Endothelial cell (in vitro differentiated cells): ENCODE measurements around the gene JAZF1. TPM values are rescaled to one million over a fixed set of nuclear protein-coding genes. Genes with fewer than 3 reads are reported as not detected.

Source experiments
- DNase-seq: peaks from one replicate; pipeline ENCODE4 v3.0.0; 2021; ENCODE audit warnings: low spot score
- H3K27ac Mint-ChIP-seq: one replicate; pipeline ENCODE4 v1.8.0; 2021; ENCODE audit warnings: mixed read lengths, inconsistent platforms; ENCODE audit not compliant: unreplicated experiment
- H3K27me3 Mint-ChIP-seq: one replicate; pipeline ENCODE4 v1.8.0; 2021; ENCODE audit warnings: mild to moderate bottlenecking, moderate library complexity, mixed read lengths, inconsistent platforms; ENCODE audit not compliant: unreplicated experiment
- H3K36me3 Mint-ChIP-seq: one replicate; pipeline ENCODE4 v1.8.0; 2021; ENCODE audit warnings: mild to moderate bottlenecking, low read depth, mixed read lengths, inconsistent platforms; ENCODE audit not compliant: unreplicated experiment
- H3K4me1 Mint-ChIP-seq: one replicate; pipeline ENCODE4 v1.8.0; 2021; ENCODE audit warnings: mild to moderate bottlenecking, mixed read lengths, inconsistent platforms; ENCODE audit not compliant: unreplicated experiment
- H3K4me3 Mint-ChIP-seq: one replicate; pipeline ENCODE4 v1.8.0; 2021; ENCODE audit warnings: mild to moderate bottlenecking, mixed read lengths, inconsistent platforms; ENCODE audit not compliant: unreplicated experiment
- H3K9me3 Mint-ChIP-seq: one replicate; pipeline ENCODE4 v1.8.0; 2021; ENCODE audit warnings: mixed read lengths, inconsistent platforms; ENCODE audit not compliant: unreplicated experiment
- CTCF ChIP-seq: fragments of 200-600 bp; sonication (generic); IDR thresholded peaks from one replicate; pipeline ENCODE4 v1.5.0; 2021; ENCODE audit warnings: antibody characterized with exemption; ENCODE audit not compliant: unreplicated experiment
- total RNA-seq: library from RNA; stranded (reverse); fragmentation: NEBNext Ultra II Directional; extraction: Animal tissue kit (Norgen Biotek cat#: 25700); gene quantifications from one replicate; pipeline ENCODE4 v1.2.1, GENCODE V29; 2021; ENCODE audit not compliant: unreplicated experiment

JAZF1 gene
- total RNA-seq, 1 donor from 2014 or later, result 8.5 TPM

- H3K36me3 Mint-ChIP-seq, result no peaks in the 10 kb centered on the region
- no peak overlapping the region for H3K27ac Mint-ChIP-seq
- no peak for TF ChIP-seq CTCF
- no peak for DNase-seq
- no peaks in the 10 kb centered on the region for H3K9me3 Mint-ChIP-seq
- peaks cover 6% of the 10 kb centered on the region for H3K4me1 Mint-ChIP-seq
- peaks cover 3% of the 10 kb centered on the region for H3K27me3 Mint-ChIP-seq
- H3K4me3 Mint-ChIP-seq, result no peak overlapping the region
These were observed 142.3 kb downstream of the JAZF1 start for GRCh38 chr7:28038175-28038797.

GRCh38 chr7:28037220-28038010, 143.2 kb downstream of the JAZF1 start:
- no peaks in the 10 kb centered on the region for H3K36me3 Mint-ChIP-seq
- TF ChIP-seq CTCF, result no peak
- H3K27ac Mint-ChIP-seq, result no peak overlapping the region
- no peak overlapping the region for H3K4me3 Mint-ChIP-seq
- peaks cover 6% of the 10 kb centered on the region for H3K4me1 Mint-ChIP-seq
- H3K27me3 Mint-ChIP-seq, result peaks cover 1% of the 10 kb centered on the region
- no peaks in the 10 kb centered on the region for H3K9me3 Mint-ChIP-seq
- DNase-seq, result no peak

DNA sequence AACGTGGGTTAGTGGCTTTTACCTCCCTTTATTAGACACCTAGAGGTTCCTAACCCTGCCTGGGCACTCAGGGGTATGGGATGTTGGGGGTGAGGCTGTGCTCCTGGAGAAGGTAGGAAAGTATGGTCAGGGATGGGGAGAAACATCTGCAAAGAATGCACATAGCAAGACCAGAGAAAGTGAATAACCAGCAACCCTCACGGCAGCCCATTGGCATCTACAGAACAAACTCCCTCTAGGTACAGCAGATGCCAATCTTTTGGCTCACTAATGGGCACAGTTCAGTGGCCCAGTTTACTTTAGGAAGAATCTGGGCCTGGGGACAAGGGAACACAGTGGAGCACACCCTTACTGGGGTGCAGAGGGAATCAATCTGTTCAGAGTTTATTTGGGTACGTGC, 143.9 kb downstream of the JAZF1 start:
- no peak for DNase-seq
- Mint-ChIP-seq H3K4me3 (no peak overlapping the region), H3K27ac (no peak overlapping the region), H3K27me3 (peaks cover 1% of the 10 kb centered on the region), H3K36me3 (no peaks in the 10 kb centered on the region), H3K9me3 (no peaks in the 10 kb centered on the region), H3K4me1 (no peaks in the 10 kb centered on the region)
- no peak for TF ChIP-seq CTCF

- no peaks in the 10 kb centered on the region for H3K4me1 Mint-ChIP-seq
These were observed 147.2 kb downstream of the JAZF1 start for GRCh38 chr7:28033386-28033785.

More at GRCh38 chr7:28033386-28033785, 147.2 kb downstream of the JAZF1 start:
- peaks cover 1% of the 10 kb centered on the region for H3K27me3 Mint-ChIP-seq
- no peak for DNase-seq
- TF ChIP-seq CTCF, result no peak
- H3K27ac Mint-ChIP-seq, result no peak overlapping the region
- H3K36me3 Mint-ChIP-seq, result no peaks in the 10 kb centered on the region
- no peak overlapping the region for H3K4me3 Mint-ChIP-seq
- no peaks in the 10 kb centered on the region for H3K9me3 Mint-ChIP-seq
